HepG2 (cell line): ENCODE data around the gene PPCDC. TPM values are rescaled to one million over a fixed set of nuclear protein-coding genes. Genes with fewer than 3 reads are reported as not detected.

Source experiments
- ARNT2 ChIP-seq: sonication (generic); formaldehyde crosslinking; IDR thresholded peaks from 2 replicates; pipeline ENCODE4 v1.8.0; 2022; ENCODE audit warnings: mild to moderate bottlenecking, low read depth, missing genetic modification reagents, moderate library complexity
- BHLHE40 ChIP-seq: IDR thresholded peaks from 2 replicates; pipeline ENCODE4 v1.6.1; 2011; ENCODE audit warnings: low read length, improper control_type of control experiment
- CENPT ChIP-seq: sonication (generic); formaldehyde crosslinking; IDR thresholded peaks from 2 replicates; pipeline ENCODE4 v1.8.0; 2022; ENCODE audit warnings: low read depth, mild to moderate bottlenecking, moderate library complexity, missing genetic modification reagents
- CREM ChIP-seq, 2 experiments: sonication (generic) in 1 of 2; formaldehyde crosslinking in 1 of 2; IDR thresholded peaks; 2 replicates each; pipeline versions ENCODE4 v1.4.0 to v1.6.1; 2016 to 2020; ENCODE audit warnings: antibody characterized with exemption in 1 of 2, mild to moderate bottlenecking in 1 of 2, missing genetic modification reagents in 1 of 2
- DPF2 ChIP-seq: sonication (generic); formaldehyde crosslinking; IDR thresholded peaks from 2 replicates; pipeline ENCODE4 v1.4.0; 2020; ENCODE audit warnings: mild to moderate bottlenecking, low read depth, missing genetic modification reagents, borderline replicate concordance
- FOXA3 ChIP-seq: IDR thresholded peaks from 2 replicates; pipeline ENCODE4 v1.6.1; 2016; ENCODE audit warnings: missing genetic modification reagents, missing compliant biosample characterization
- FOXP1 ChIP-seq, 2 experiments: fragments of 450-650 bp in 1 of 2; IDR thresholded peaks; 2 replicates each; pipeline ENCODE4 v1.6.1; 2017 to 2018; ENCODE audit warnings: antibody characterized with exemption in 1 of 2
- HOXD1 ChIP-seq: sonication (generic); formaldehyde crosslinking; IDR thresholded peaks from 2 replicates; pipeline ENCODE4 v1.5.0; 2020; ENCODE audit warnings: missing genetic modification reagents
- KAT8 ChIP-seq: IDR thresholded peaks from 2 replicates; pipeline ENCODE4 v1.6.1; 2016; ENCODE audit warnings: missing genetic modification reagents, missing compliant biosample characterization
- MAZ ChIP-seq, 2 experiments: sonication (generic) in 1 of 2; formaldehyde crosslinking in 1 of 2; IDR thresholded peaks; 2 replicates each; pipeline versions ENCODE4 v1.5.0 to v1.6.1; 2012 to 2020; ENCODE audit warnings: low read depth in 2 of 2, mild to moderate bottlenecking in 2 of 2, borderline replicate concordance in 1 of 2, improper control_type of control experiment in 1 of 2, low read length in 1 of 2, missing genetic modification reagents in 1 of 2, moderate library complexity in 1 of 2
- MBD4 ChIP-seq: IDR thresholded peaks from 2 replicates; pipeline ENCODE4 v1.6.1; 2012; ENCODE audit warnings: low read length, inconsistent platforms, borderline replicate concordance
- MNT ChIP-seq: fragments of 450-650 bp; IDR thresholded peaks from 2 replicates; pipeline ENCODE4 v1.6.1; 2016
- NFKBIZ ChIP-seq: IDR thresholded peaks from 2 replicates; pipeline ENCODE4 v1.6.1; 2018; ENCODE audit warnings: missing genetic modification reagents, missing compliant biosample characterization
- NR2F2 ChIP-seq: IDR thresholded peaks from 2 replicates; pipeline ENCODE4 v1.6.1; 2012; ENCODE audit warnings: low read depth, inconsistent platforms, borderline replicate concordance
- RARG ChIP-seq: sonication (generic); formaldehyde crosslinking; IDR thresholded peaks from 2 replicates; pipeline ENCODE4 v1.4.0; 2020; ENCODE audit warnings: low read depth, mild to moderate bottlenecking, missing genetic modification reagents
- RORA ChIP-seq: sonication (generic); formaldehyde crosslinking; IDR thresholded peaks from 2 replicates; pipeline ENCODE4 v1.5.0; 2020; ENCODE audit warnings: mild to moderate bottlenecking, missing genetic modification reagents, moderate library complexity
- SNAPC2 ChIP-seq: sonication (generic); formaldehyde crosslinking; IDR thresholded peaks from 2 replicates; pipeline ENCODE4 v1.8.1; 2022; ENCODE audit warnings: mild to moderate bottlenecking, missing genetic modification reagents
- TGIF2 ChIP-seq: IDR thresholded peaks from 2 replicates; pipeline ENCODE4 v1.6.1; 2016; ENCODE audit warnings: control low read depth, missing compliant biosample characterization
- THAP9 ChIP-seq: sonication (generic); formaldehyde crosslinking; IDR thresholded peaks from 2 replicates; pipeline ENCODE4; 2020; ENCODE audit warnings: missing genetic modification reagents, mild to moderate bottlenecking, borderline replicate concordance
- ZFP41 ChIP-seq: sonication (generic); formaldehyde crosslinking; IDR thresholded peaks from 2 replicates; pipeline ENCODE4 v1.4.0; 2020; ENCODE audit warnings: mild to moderate bottlenecking, missing genetic modification reagents, borderline replicate concordance
- ZNF513 ChIP-seq: sonication (generic); formaldehyde crosslinking; conservative IDR thresholded peaks from 2 replicates; pipeline ENCODE4 v1.5.0; 2020; ENCODE audit warnings: missing genetic modification reagents
- polyA plus RNA-seq, 8 experiments: library from polyadenylated mRNA; depleted of rRNA in 3 of 8; stranded (reverse) in 7 of 8; unstranded in 1 of 8; fragments of >200 nt; fragmentation: Illumina TruSeq in 4 of 8; extraction: Trizol in 4 of 8; gene quantifications; 2 replicates each; pipeline versions ENCODE4 v1.2.1 to v1.2.3, GENCODE V29; 2011 to 2016; ENCODE audit warnings: low read depth in 4 of 8, missing spikeins in 1 of 8, mixed read lengths in 1 of 8; ENCODE audit not compliant: insufficient read depth in 1 of 8
- total RNA-seq, 5 experiments: library from RNA; depleted of rRNA; stranded (reverse); fragments of >200 nt; fragmentation: Illumina TruSeq; extraction: Trizol; gene quantifications; 2 replicates each; pipeline ENCODE4 v1.2.3, GENCODE V29; 2016; ENCODE audit warnings: low read depth in 1 of 5

Gene PPCDC
- total and polyA plus RNA-seq, 2 of the 13 experiments (the other 11 are each of a cell fraction or from before 2014, with no cell fraction given): 12.3 to 12.8 TPM

- TF ChIP-seq MBD4: no peak
- TF ChIP-seq ZNF513 (CRISPR knock-in tag): no peak
- peak; percentile 51; the same call in 1 of the 2 replicates for TF ChIP-seq KAT8 (CRISPR knock-in tag)
- no peak for TF ChIP-seq DPF2
- TF ChIP-seq ZFP41 (CRISPR knock-in tag): 0 out of 2 replicates have a peak, but pooled peaks have one; percentile 24
- 0 out of 2 replicates have a peak, but pooled peaks have one; percentile 48 for TF ChIP-seq CENPT
- no peak for TF ChIP-seq ARNT2
- TF ChIP-seq FOXA3 (CRISPR knock-in tag): peak; percentile 81
- no peak for TF ChIP-seq BHLHE40
- no peak for TF ChIP-seq RORA (CRISPR knock-in tag)
- TF ChIP-seq FOXP1 (IDR thresholded peaks at IDR 0.05): no peak
- peak; percentile 62 for TF ChIP-seq FOXP1 (CRISPR knock-in tag; IDR thresholded peaks at IDR 0.05)
- TF ChIP-seq RARG (CRISPR knock-in tag): no peak
- peak; percentile 76; the same call in 1 of the 2 replicates for TF ChIP-seq NFKBIZ (CRISPR knock-in tag)
- TF ChIP-seq NR2F2: 0 out of 2 replicates have a peak, but pooled peaks have one; percentile 70
- peak; percentile 92 for TF ChIP-seq SNAPC2 (CRISPR knock-in tag)
- TF ChIP-seq MAZ (IDR thresholded peaks at IDR 0.05; ENCODE audit: borderline replicate concordance, low read depth, low read length): peak; percentile 89
- TF ChIP-seq MAZ (CRISPR knock-in tag; IDR thresholded peaks at IDR 0.05; ENCODE audit: low read depth): peak; percentile 84
- peak; percentile 48; the same call in 1 of the 2 replicates for TF ChIP-seq CREM (IDR thresholded peaks at IDR 0.05)
- TF ChIP-seq CREM (CRISPR knock-in tag; IDR thresholded peaks at IDR 0.05): no peak
- peak; percentile 33; the same call in 1 of the 2 replicates for TF ChIP-seq MNT
- TF ChIP-seq HOXD1 (CRISPR knock-in tag): no peak
- no peak; the same call in 1 of the 2 replicates for TF ChIP-seq THAP9
- TF ChIP-seq TGIF2 (CRISPR knock-in tag): peak; percentile 86
Measured at GRCh38 chr15:75042730-75043508, 19.5 kb downstream of the PPCDC start (continued).
